GM12892 (cell line): Measurements from ENCODE around the gene KIRREL3.

Experiments
- POLR2A ChIP-seq: IDR thresholded peaks from 2 replicates; pipeline ENCODE4 v1.6.1; 2011; ENCODE audit warnings: low read depth, low read length, control low read depth
- POLR2AphosphoS5 ChIP-seq: IDR thresholded peaks from 2 replicates; pipeline ENCODE4 v1.6.1; 2011; ENCODE audit warnings: low read depth, low read length, control low read depth
- TAF1 ChIP-seq: IDR thresholded peaks from 2 replicates; pipeline ENCODE4 v1.6.1; 2011; ENCODE audit warnings: low read depth, mild to moderate bottlenecking, control low read depth, low read length, borderline replicate concordance

DNA sequence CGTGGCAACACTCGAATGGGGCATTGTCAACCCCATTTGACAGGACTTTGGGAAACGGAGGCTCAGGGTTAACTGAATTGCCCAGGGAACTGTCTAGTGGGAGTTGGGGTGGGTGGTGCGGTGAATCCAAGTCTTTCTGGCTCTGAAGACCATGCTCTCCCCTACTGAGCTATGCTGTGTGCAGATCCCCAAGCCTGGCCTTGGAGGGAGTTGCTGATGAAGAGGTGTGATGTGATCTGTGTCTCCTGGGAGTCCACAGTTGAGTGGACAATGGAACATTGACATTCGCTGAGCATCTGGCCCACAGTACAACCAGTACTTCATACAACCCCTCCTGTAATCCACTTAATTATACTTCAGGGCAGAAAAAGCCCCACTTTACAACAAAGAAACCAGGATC is 472.9 kb downstream of the KIRREL3 start:
- no peak for TF ChIP-seq POLR2AphosphoS5
- no peak for TF ChIP-seq POLR2A
- TF ChIP-seq TAF1, result no peak
